ENCODE results near the gene PLAAT2.

PLAAT2 gene

DNA sequence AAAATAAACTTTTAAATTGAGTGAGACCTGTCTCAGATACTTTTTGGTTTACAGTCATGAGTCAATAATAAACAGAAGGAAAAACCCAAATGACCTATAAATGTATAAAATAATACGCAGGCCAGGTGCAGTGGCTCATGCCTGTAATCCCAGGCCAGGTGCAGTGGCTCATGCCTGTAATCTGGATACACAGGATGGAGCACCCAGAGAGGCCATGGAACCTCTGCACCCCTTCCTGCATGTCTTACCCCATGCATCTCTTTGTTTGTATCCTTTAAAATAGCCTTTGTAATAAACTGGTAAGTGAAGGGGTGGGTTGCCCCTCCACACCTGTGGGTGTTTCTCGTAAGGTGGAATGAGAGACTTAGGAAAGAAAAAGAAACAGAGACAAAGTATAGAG is 35.5 kb downstream of the PLAAT2 start:
- no peak for DNase-seq (ENCODE audit: extremely low read depth in 1 of 2, low read depth in 1 of 2)

DNA sequence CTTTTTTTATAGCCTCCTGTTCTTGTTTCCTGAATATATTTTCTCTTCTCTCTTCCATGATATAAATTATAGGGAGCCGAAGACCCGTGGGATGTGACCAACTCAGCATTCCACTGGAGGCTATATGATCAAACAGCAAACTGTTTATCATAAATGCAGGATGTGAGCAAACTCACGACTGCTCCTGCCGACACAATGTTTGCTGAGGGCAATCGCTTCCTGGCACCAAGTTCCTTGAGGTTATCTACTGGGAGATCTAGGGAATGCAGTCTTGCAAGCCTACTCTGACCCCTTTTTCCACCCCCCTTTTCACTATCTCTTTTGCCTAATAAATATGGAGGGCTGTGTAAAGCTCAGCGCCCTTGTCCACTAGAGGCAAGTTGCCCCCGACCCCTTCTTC is 40.0 kb downstream of the PLAAT2 start:
- no peak for DNase-seq (ENCODE audit: extremely low read depth in 1 of 2, low read depth in 1 of 2)

DNA sequence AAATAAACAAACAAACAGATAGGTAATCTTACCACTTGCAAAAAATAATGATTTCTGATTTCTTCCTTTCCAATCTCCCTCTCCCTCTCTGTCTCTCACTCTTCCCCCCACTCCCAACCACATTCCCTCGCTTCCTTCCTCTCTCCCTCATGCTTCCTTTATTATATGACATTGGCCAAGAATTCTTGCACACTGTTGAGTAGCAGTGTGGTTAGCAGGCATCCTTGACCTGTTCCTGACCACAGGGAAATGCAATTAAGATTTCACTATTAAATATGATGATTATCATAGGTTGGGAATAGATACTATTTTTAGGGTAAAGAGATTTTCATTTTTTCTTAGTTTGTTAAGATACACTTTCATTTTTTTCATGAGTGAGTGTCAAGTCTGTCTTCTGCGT is 41.3 kb downstream of the PLAAT2 start:
- no peak for DNase-seq (ENCODE audit: extremely low read depth in 1 of 2, low read depth in 1 of 2)

DNA sequence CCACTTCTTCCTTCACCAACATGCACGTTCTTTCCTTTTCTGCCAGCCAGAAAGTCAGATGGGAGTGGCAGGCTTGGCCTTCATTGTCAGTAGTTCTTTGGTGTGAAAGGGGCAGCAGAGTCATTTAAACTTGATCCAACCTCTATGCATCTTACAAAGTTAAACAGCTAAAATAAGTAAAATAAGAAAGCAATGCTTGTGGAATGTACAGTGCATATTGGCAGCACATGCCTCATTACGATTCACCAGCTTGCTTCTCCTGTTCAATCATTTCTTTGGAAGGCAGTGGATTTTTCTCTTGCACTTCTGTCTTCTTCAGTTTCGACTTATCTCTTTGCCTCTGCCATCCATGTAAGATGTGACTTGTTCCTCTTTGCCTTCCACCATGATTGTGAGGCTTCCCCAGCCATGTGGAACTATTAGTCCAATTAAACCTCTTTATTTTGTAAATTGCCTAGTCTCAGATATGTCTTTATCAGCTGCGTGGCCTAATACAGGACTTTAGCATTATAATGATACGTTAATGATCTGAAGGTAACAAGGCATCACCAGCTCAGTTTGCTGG is 42.5 kb downstream of the PLAAT2 start:
- DNase-seq (ENCODE audit: extremely low read depth in 1 of 2, low read depth in 1 of 2), result no peak

DNA sequence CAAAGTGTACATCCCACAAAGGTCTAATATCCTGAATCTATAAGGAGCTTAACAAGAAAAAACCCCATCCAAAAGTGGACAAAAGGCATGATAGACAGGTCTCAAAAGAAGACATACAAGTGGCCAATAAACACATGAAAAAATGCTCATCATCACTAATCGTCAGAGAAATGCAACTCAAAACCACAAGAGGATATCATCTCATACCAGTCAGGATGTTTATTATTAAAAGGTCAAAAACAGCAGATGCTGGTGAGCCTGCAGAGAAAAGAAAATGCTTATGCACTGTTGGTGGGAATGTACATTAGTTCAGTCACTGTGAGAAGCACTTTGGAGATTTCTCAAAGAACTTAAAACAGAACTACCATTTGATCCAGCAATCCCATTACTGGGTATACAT is 44.6 kb downstream of the PLAAT2 start:
- no peak for DNase-seq (ENCODE audit: extremely low read depth in 1 of 2, low read depth in 1 of 2)

DNA sequence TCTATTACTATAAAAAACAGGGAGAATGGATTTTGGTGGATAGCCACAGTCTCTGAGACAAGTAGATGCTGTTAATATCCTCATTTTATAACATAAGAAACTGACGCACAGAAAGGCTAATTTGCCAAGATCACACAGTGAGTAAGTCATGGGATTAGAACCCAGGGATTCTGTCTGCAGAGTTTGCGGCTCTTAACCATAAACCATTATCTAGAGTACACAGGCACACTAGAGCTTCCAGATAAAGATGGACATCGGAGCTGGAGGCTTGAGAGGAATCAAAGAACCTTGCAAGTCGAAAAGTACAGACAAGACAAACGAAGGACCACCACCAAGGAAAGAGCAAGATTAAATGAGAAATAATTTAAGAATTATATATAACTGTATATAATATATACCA is 46.0 kb downstream of the PLAAT2 start:
- no peak for DNase-seq (ENCODE audit: extremely low read depth in 1 of 2, low read depth in 1 of 2)

DNA sequence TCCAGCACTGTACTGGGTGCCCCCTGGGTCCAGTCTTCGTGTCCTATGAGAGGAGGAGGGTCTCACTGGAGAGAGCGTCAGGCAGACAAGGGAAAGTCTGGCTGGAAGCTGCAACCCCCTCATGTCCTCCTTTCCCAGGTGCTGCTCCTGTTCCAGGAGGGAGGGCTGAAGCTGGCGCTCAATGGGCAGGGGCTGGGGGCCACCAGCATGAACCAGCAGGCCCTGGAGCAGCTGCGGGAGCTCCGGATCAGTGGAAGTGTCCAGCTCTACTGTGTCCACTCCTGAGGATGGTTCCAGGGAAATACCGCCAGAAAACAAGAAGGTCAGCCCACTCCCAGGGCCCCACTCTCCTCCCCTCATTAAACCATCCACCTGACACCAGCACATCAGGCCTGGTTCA is 47.1 kb downstream of the PLAAT2 start:
- DNase-seq (ENCODE audit: extremely low read depth in 1 of 2, low read depth in 1 of 2), result no peak

DNA sequence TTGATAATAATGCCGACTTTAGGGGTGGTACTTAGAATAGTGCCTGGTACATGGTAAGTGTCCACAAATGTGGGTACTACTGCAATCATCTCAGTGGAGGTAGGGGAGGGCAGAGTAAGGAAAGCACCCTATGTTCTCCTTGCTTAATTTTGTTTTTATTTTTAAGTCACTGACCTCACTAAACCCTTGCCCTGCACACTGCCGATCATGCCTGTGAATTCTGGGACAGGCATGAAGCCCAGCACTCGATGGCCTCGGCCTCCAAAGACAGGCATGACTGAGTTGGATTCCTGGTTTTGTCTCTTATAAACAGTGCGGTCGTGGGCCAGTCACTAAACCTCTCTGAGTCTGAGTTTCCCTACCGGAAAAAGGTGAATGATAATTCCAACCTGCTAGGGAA is 50.4 kb downstream of the PLAAT2 start:
- DNase-seq (ENCODE audit: extremely low read depth in 1 of 2, low read depth in 1 of 2), result no peak

DNA sequence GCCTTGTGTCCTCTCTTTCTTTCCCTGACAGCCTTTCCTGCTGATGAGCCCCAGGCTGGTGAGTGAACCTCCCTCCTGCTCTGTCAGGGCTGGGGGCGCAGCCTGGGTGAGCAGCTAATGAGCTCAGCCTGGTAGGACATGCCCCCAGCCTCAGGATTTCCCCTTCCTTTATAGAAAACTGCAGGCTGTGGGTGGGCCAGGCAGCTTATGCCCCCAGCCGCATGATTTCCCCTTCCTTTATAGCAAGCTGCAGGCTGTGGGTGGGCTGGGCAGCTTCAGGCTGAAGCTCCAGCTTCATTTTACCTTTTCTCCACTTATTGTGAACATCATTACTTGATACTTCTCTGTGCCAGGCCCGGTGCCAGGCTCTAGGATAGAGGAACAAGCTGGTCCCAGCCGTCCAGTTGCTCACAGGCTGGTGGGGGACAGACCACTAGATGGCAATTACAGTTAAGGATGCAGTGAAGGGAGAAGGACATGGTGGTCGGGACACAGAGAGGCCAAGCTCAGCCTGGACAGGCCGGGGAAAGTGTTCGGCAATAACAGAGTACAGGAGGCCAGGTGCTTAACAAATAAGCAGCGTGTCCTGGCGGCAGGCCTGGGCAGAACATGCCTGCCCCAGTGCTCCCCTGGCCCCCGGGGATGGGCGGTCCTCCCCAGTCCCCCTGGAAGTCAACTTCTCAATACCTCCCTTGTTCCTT is 52.0 kb downstream of the PLAAT2 start:
- no peak for DNase-seq (ENCODE audit: extremely low read depth in 1 of 2, low read depth in 1 of 2)

DNA sequence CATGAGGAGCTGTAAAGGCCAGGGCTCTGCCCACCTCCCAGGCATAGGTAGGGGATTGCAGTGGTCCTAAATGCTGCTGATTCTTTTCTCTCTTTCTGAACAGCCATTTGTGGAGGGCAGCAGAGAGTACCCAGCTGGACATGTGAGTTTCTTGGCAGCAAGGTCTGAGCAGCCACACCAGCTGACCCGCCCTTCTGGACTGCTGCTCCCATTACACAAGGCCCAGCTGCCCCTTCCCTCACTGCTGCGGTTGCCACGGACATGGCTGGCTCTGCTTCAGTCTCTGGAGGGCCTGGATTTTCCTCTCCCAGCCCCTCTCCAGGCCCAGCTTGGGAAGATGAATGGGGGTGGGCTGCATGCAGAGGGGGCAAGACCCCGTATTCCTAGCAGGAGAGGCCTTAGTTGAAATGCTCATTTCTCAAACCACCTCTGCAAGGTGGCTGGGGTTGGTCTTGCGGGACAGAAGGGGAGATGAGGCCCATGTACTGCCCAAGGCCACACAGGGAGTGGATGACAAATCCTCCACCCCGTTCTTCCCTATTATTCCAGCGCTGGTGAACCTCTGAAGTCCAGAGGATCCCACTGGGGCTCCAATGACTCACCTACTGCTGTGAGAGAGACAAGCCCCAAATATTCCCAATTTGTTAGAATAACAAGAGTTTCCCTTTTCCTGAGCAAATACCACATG is 52.7 kb downstream of the PLAAT2 start:
- DNase-seq (ENCODE audit: extremely low read depth in 1 of 2, low read depth in 1 of 2), result no peak

DNA sequence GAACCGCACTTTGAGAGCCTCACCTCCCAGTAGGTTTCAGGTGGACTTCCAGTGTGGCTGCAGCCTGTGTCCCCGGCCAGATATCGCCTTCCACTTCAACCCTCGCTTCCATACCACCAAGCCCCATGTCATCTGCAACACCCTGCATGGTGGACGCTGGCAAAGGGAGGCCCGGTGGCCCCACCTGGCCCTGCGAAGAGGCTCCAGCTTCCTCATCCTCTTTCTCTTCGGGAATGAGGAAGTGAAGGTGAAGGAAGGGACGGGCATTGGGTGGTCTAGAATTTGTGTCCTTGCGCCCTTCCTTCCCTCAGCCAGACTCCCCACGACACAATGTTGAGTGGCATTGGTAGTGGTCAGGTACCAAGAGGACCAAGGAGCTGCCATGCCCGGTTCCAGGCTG is 54.4 kb downstream of the PLAAT2 start:
- no peak for DNase-seq (ENCODE audit: extremely low read depth in 1 of 2, low read depth in 1 of 2)

DNA sequence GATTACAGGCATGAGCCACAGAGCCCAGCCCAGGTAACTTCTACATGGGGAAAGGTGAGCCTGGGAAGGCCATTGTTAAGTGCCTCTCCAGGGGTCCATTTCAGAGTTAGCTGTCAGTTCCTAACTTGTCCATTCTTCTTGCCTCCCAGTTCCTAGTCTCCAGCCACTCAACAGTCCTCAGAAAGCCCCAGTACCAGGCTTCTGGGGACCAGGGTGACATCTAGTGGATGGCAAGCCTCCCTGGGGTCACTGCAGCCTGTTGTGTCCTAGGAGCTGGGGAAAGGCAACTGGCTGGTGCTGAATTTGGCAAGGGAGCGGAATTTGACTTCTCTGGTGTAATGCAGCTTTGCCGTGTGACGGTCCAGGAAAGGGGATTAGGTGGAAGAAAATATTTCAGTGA is 55.2 kb downstream of the PLAAT2 start:
- peak in 1 of 2 donors; percentile 10 for DNase-seq (ENCODE audit: extremely low read depth in 1 of 2, low read depth in 1 of 2)

DNA sequence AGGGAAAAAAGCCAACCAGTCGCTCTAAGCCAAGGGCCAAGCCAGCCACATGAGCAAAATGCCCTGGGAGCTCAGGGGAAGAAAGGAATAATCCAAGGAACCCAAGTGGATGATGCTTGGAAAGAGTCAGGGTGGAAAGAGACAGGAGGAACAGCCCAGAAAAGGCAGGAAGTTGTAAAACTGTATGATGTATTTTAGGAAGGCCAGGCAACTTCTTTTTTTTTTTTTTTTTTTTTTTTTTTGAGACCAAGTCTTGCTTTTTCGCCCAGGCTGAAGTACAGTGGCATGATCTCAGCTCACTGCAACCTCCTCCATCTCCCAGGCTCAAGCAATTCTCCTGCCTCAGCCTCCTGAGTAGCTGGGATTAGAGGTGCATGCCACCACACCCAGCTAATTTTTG is 55.7 kb downstream of the PLAAT2 start:
- no peak for DNase-seq (ENCODE audit: extremely low read depth in 1 of 2, low read depth in 1 of 2)

DNA sequence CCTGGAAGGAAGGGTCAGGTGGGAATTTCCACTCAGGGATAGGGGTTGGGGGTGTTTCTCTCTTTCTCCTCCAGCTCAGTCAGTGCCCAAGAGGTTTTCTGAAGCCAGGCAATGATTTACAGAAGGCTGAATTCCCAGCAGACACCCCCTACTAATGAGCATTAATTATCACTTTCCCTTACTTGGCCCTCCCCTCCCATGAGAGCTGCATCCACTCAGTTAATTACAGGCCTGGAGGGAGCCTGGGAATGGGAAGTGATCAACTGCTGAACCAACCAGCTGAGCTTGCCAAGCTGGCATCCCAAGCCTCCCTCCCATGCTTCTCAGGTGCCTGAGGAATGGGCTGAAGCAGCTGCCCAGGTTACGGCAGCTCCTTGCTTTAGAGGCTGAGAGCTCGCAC is 56.3 kb downstream of the PLAAT2 start:
- DNase-seq (ENCODE audit: extremely low read depth in 1 of 2, low read depth in 1 of 2), result no peak

DNA sequence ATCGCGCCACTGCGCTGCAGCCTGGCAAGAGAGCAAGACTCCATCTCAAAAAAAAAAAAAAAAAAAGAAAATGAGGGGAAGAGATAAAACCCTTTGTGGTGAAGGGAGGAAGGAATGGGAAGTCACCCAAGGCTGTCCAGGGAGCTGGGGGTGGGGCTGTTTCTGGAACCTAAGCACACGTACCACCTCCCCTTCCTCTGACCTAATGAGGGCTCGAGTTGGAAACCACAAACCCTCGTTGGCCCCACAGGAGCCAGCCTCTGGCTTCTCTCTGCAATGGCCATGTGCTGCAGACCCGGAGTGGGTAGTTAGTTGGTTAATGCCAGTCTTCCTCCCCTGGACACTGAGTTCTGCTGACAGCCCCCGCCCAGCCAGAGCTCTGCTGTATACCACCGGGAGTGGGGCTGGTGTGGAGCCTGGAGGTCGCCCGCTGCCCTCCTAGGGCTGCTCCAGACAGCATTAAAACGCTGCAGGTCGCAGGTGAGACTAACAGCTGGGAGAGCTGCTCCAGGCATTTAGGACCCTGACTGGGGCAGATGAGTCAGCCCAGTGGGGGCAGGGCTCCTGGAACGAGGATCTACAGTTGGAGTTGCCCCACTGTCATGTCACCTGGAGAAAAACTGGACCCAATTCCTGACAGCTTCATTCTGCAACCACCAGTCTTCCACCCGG is 57.2 kb downstream of the PLAAT2 start, which contains the start of gene LGALS12:
TSS of gene LGALS12 (plus strand) at position 228 of the 672 bp plus-strand sequence. CDS start at position 603, 375 bp downstream.
- DNase-seq (ENCODE audit: extremely low read depth in 1 of 2, low read depth in 1 of 2), result no peak

DNA sequence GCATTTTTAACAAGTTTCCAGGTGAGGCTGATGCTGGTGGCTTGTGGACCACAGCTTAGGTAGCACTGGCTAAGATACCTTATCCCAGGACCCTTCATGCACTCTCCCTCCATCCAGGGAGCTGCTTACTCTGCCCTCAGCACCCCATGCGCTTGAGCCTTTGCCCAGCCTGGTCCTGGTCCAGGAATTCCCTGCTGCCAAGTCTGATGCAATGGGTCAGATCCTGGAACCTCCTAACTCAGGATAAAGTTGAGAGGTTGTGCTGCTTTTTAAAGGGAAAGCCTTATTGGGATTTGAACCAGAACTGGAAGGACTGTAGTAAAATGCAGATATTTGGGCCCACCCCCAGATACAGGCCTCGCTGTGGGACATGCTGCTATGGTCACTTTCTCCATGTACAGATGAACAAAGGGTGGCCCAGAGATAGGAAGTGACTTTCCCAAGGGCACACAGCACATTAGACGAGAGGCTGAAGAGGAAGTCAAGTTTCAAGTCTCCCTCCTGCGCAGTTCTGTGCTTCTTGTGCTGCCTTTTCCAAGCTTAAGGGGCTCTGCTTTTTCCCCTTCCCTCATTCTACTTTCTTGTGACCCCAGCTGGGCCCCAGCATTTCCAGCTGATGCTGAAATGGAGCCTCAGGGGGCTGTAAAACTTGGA is 58.1 kb downstream of the PLAAT2 start:
- no peak for DNase-seq (ENCODE audit: extremely low read depth in 1 of 2, low read depth in 1 of 2)

DNA sequence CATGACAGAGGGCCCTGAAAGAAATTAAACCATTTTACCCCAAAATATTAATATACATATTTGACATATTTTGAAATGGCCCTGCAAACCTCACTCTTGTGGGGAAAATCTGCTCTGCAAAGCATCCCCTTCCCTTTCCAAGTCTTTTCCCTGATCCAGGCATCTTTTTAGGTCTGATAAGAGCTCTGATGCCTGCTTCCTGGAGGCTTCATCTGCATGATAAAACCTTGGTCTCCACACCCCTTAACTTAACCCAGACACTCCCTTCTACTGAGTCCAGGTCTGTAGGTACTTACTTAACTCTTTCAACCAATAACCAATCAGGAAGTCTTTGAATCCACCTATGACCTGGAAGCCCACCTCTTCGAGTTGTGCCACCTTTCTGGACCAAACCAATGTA is 59.1 kb downstream of the PLAAT2 start:
- no peak for DNase-seq (ENCODE audit: extremely low read depth in 1 of 2, low read depth in 1 of 2)

DNA sequence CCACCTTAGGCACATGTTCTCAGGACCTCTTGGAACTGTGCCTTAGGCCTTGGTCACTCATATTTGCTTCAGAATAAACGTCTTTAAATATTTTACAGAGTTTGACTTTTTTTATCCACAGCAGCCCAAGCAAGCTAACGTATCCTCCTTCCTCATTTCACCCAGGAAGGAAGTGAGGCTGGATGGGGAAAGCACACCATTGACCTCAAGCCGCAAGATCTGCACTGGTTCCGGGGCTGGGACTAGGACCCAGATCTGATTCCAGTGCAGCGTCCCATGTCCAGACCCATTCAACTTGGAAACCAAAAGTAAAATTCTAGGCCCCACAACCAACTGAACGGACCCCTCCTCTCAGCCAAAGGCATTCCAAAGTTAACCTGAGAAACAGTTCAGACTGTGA is 59.7 kb downstream of the PLAAT2 start:
- no peak for DNase-seq (ENCODE audit: extremely low read depth in 1 of 2, low read depth in 1 of 2)
